HCT116 (cell line): ENCODE results near the gene C1orf159. TPM values are rescaled to one million over a fixed set of nuclear protein-coding genes. Genes with fewer than 3 reads are reported as not detected.

Experiments
- ATAC-seq: fragments of 200-7000 bp; cut with Tn5 transposase; 2 replicates; pipeline ENCODE4 v1.9.1; 2020; ENCODE audit warnings: mild to moderate bottlenecking, moderate library complexity
- BruUV-seq: library from RNA; stranded (reverse); fragments of 400-500 nt; replicated peaks from 2 replicates; lab custom pipeline; 2021; lab: Mats Ljungman, UMichigan
- CTCF ChIA-PET: fragments of 300-600 bp; sonication (Branson Sonifier 250); formaldehyde crosslinking; loops from one replicate; lab custom pipeline; 2021; ENCODE audit warnings: antibody characterized with exemption; lab: Charles Lee
- POLR2A ChIA-PET: fragments of 300-600, 350-600 bp; sonication (Branson Sonifier 250); formaldehyde crosslinking; loops from one replicate; lab custom pipeline; 2021; ENCODE audit warnings: antibody characterized with exemption; lab: Charles Lee
- RAD21 ChIA-PET, 2 experiments: fragments of 300-600 bp; sonication (Branson Sonifier 250); formaldehyde crosslinking; loops; one replicate each; lab custom pipeline; 2023; ENCODE audit warnings: low total read pairs in 2 of 2; ENCODE audit not compliant: uncharacterized antibody in 2 of 2, unreplicated experiment in 2 of 2, low non-redundant PET in 1 of 2; lab: Charles Lee
- DNase-seq: peaks from one replicate; pipeline ENCODE4 v3.0.0-alpha.2; 2010; ENCODE audit warnings: low read depth, low spot score
- H2AFZ ChIP-seq: fragments of 200-600 bp; shearing (Covaris generic), sonication (generic); 2 replicates; pipeline ENCODE4 v1.6.1; 2017; ENCODE audit warnings: low read depth, mixed run types, mixed read lengths, antibody characterized with exemption, low read length; ENCODE audit not compliant: poor library complexity, severe bottlenecking
- H3K27ac ChIP-seq: 2 replicates; pipeline ENCODE4 v1.5.1; 2012; ENCODE audit warnings: low read depth, low read length
- H3K27me3 ChIP-seq: fragments of 200-600 bp; sonication (generic); 2 replicates; pipeline ENCODE4 v1.6.1; 2016; ENCODE audit warnings: mixed run types, low read length, mixed read lengths; ENCODE audit not compliant: insufficient read depth
- H3K36me3 ChIP-seq, 2 experiments: fragments of 200-500 bp in 1 of 2; fragments of 200-600 bp in 1 of 2; sonication (Bioruptor generic) in 1 of 2; sonication (generic) in 1 of 2; 2 replicates each; pipeline versions ENCODE4 v1.5.1 to v1.6.1; 2014 to 2016; ENCODE audit warnings: low read length in 2 of 2, inconsistent platforms in 1 of 2, mixed read lengths in 1 of 2, mixed run types in 1 of 2; ENCODE audit not compliant: insufficient read depth in 2 of 2, control insufficient read depth in 1 of 2
- H3K4me1 ChIP-seq, 2 experiments: fragments of 200-600 bp in 1 of 2; sonication (generic) in 1 of 2; 2 replicates each; pipeline versions ENCODE4 v1.5.1 to v1.6.1; 2012 to 2017; ENCODE audit warnings: low read length in 2 of 2, inconsistent platforms in 1 of 2, mild to moderate bottlenecking in 1 of 2, mixed read lengths in 1 of 2, mixed run types in 1 of 2, moderate library complexity in 1 of 2; ENCODE audit not compliant: insufficient read depth in 2 of 2, control insufficient read depth in 1 of 2
- H3K4me2 ChIP-seq: fragments of 200-600 bp; sonication (generic); 2 replicates; pipeline ENCODE4 v1.6.1; 2017; ENCODE audit warnings: mixed run types, low read length, mixed read lengths
- H3K4me3 ChIP-seq, 2 experiments: fragments of 200-600 bp in 1 of 2; sonication (generic) in 1 of 2; replicated peaks in 1 of 2; 2 replicates each; pipeline ENCODE4 v1.5.1; 2011 to 2016; ENCODE audit warnings: low read length in 2 of 2, control low read depth in 1 of 2, low read depth in 1 of 2, mild to moderate bottlenecking in 1 of 2, mixed read lengths in 1 of 2, mixed run types in 1 of 2
- H3K79me2 ChIP-seq: fragments of 200-600 bp; sonication (generic); 2 replicates; pipeline ENCODE4 v1.6.1; 2017; ENCODE audit warnings: mild to moderate bottlenecking, mixed run types, low read length, moderate library complexity, mixed read lengths; ENCODE audit not compliant: insufficient read depth
- H3K9ac ChIP-seq: fragments of 200-600 bp; sonication (generic); 2 replicates; pipeline ENCODE4 v1.6.1; 2016; ENCODE audit warnings: low read length, mixed read lengths
- H3K9me2 ChIP-seq: fragments of 200-600 bp; sonication (generic), shearing (Covaris generic); 2 replicates; pipeline ENCODE4 v1.6.1; 2017; ENCODE audit warnings: mixed run types, mild to moderate bottlenecking, moderate library complexity; ENCODE audit not compliant: insufficient read depth
- H3K9me3 ChIP-seq, 2 experiments: fragments of 200-500 bp in 1 of 2; fragments of 200-600 bp in 1 of 2; sonication (Bioruptor generic) in 1 of 2; sonication (generic) in 1 of 2; 2 replicates each; pipeline ENCODE4 v1.6.1; 2014 to 2017; ENCODE audit warnings: low read length in 2 of 2, mixed read lengths in 2 of 2, inconsistent platforms in 1 of 2, low read depth in 1 of 2, mild to moderate bottlenecking in 1 of 2, mixed run types in 1 of 2, moderate library complexity in 1 of 2; ENCODE audit not compliant: control insufficient read depth in 1 of 2, insufficient read depth in 1 of 2
- H4K20me1 ChIP-seq: fragments of 200-600 bp; sonication (generic), shearing (Covaris generic); 2 replicates; pipeline ENCODE4 v1.6.1; 2017; ENCODE audit warnings: mixed run types, mild to moderate bottlenecking, moderate library complexity; ENCODE audit not compliant: insufficient read depth
- ATF3 ChIP-seq: IDR thresholded peaks from 2 replicates; pipeline ENCODE4 v1.6.1; 2012
- CBX3 ChIP-seq: IDR thresholded peaks from 2 replicates; pipeline ENCODE4 v1.6.1; 2012; ENCODE audit warnings: low read depth
- CEBPB ChIP-seq: IDR thresholded peaks from 2 replicates; pipeline ENCODE4 v1.6.1; 2012; ENCODE audit warnings: low read depth
- CTCF ChIP-seq, 3 experiments: fragments of 200-600 bp in 1 of 3; sonication (generic) in 1 of 3; IDR thresholded peaks in 2 of 3; conservative IDR thresholded peaks in 1 of 3; 2 replicates each; pipeline ENCODE4 v1.5.1; 2012 to 2017; ENCODE audit warnings: low read depth in 2 of 3, low read length in 2 of 3, antibody characterized with exemption in 1 of 3, borderline replicate concordance in 1 of 3, control low read depth in 1 of 3, mild to moderate bottlenecking in 1 of 3, mixed read lengths in 1 of 3, mixed run types in 1 of 3, moderate library complexity in 1 of 3; ENCODE audit not compliant: insufficient read depth in 1 of 3
- EGR1 ChIP-seq: IDR thresholded peaks from 2 replicates; pipeline ENCODE4 v1.6.1; 2012; ENCODE audit warnings: low read depth
- ELF1 ChIP-seq: IDR thresholded peaks from 2 replicates; pipeline ENCODE4 v1.6.1; 2012; ENCODE audit warnings: low read depth, borderline replicate concordance
- EZH2 ChIP-seq: fragments of 200-600 bp; sonication (generic); IDR thresholded peaks from 2 replicates; pipeline ENCODE4 v1.6.1; 2017; ENCODE audit warnings: antibody characterized with exemption, mixed run types
- EZH2phosphoT487 ChIP-seq: fragments of 200-600 bp; IDR thresholded peaks from 2 replicates; pipeline ENCODE4 v1.6.1; 2018; ENCODE audit warnings: antibody characterized with exemption, borderline replicate concordance
- POLR2AphosphoS5 ChIP-seq: IDR thresholded peaks from 2 replicates; pipeline ENCODE4 v1.6.1; 2011; ENCODE audit warnings: mild to moderate bottlenecking, low read depth, low read length, moderate library complexity
- RAD21 ChIP-seq: IDR thresholded peaks from 2 replicates; pipeline ENCODE4 v1.6.1; 2012; ENCODE audit warnings: low read depth, mild to moderate bottlenecking
- SRF ChIP-seq: IDR thresholded peaks from 2 replicates; pipeline ENCODE4 v1.6.1; 2012; ENCODE audit warnings: low read depth
- YY1 ChIP-seq: IDR thresholded peaks from 2 replicates; pipeline ENCODE4 v1.6.1; 2011; ENCODE audit warnings: low read length, low read depth, moderate library complexity, mild to moderate bottlenecking; ENCODE audit not compliant: insufficient replicate concordance; ENCODE audit errors: extremely low read depth
- ZBTB33 ChIP-seq: IDR thresholded peaks from 2 replicates; pipeline ENCODE4 v1.6.1; 2011; ENCODE audit warnings: mild to moderate bottlenecking, low read length, moderate library complexity; ENCODE audit not compliant: insufficient replicate concordance; ENCODE audit errors: extremely low read depth
- ZFX ChIP-seq: fragments of 450-650 bp; IDR thresholded peaks from 2 replicates; pipeline ENCODE4 v1.6.1; 2017
- ZNF274 ChIP-seq: fragments of 200-500 bp; sonication (Bioruptor generic); IDR thresholded peaks from 2 replicates; pipeline ENCODE4 v1.6.1; 2014; ENCODE audit warnings: mild to moderate bottlenecking, low read depth, low read length, inconsistent platforms
- intact Hi-C: fragments of 100-400 bp; cut with micrococcal nuclease; formaldehyde crosslinking; loops from 2 replicates; pipeline ENCODE4 v1.10.0; 2022
- total RNA-seq: library from RNA; stranded (reverse); gene quantifications from one replicate; pipeline ENCODE4 v1.2.1, GENCODE V29; 2021; ENCODE audit not compliant: unreplicated experiment

C1orf159 gene
- total RNA-seq, 1 experiment from 2014 or later: 22.7 TPM

GRCh38 chr1:1075148-1075935 is 40.5 kb downstream of the C1orf159 start:
- TF ChIP-seq RAD21 (no peak), CEBPB (no peak), SRF (no peak), ATF3 (no peak), ZFX (no peak), EGR1 (no peak), EZH2phosphoT487 (no peak), CTCF (IDR thresholded peaks at IDR 0.05 in 2 of 3, conservative IDR thresholded peaks at IDR 0.05 in 1 of 3; ENCODE audit: borderline replicate concordance in 1 of 3, insufficient read depth in 1 of 3, low read depth in 2 of 3, low read length in 2 of 3) (no peak), ZBTB33 (no peak), EZH2 (no peak), YY1 (no peak), ZNF274 (no peak), CBX3 (no peak), POLR2AphosphoS5 (no peak), ELF1 (no peak)
- TF ChIP-seq, all 23 proteins: peak for 0
- Histone ChIP-seq H3K36me3 (no peaks in the 10 kb centered on the region), H3K4me1 (peaks cover 35 to 52% of the 10 kb centered on the region in 2 experiments), H4K20me1 (no peaks in the 10 kb centered on the region), H3K9me3 (no peaks in the 10 kb centered on the region), H3K27me3 (no peaks in the 10 kb centered on the region), H3K9ac (0 out of 2 replicates have a peak overlapping the region, but pooled peaks have one; percentile 82), H3K79me2 (peaks cover 3% of the 10 kb centered on the region; the same call in 1 of the 2 replicates), H3K4me2 (no peak overlapping the region), H2AFZ (no peak overlapping the region), H3K27ac (peak overlapping the region; percentile 12; the same call in 1 of the 2 replicates), H3K9me2 (no peaks in the 10 kb centered on the region), H3K4me3 (no peak overlapping the region)
- ChIA-PET CTCF (no interaction called here), POLR2A (interaction anchor here (0.9 kb wide), 1 partner anchor 11 kb away, joined by 3 read pairs; no protein-coding TSS in a partner anchor), RAD21 (no interaction called here)
- no TSS peak for BruUV-seq
- intact Hi-C loops: no loop called here
- ATAC-seq (no peak), DNase-seq (no peak)
